Left lung (tissue), 10 donors: ENCODE data around the gene MYLK. TPM values are rescaled to one million over a fixed set of nuclear protein-coding genes. Genes with fewer than 3 reads are reported as not detected.
"Not testable (repeated sequence)": the region's sequence is repeated elsewhere in the genome, so short reads cannot be mapped to it uniquely, and the experiment has no call there.

Experiments
- ATAC-seq: fragments of 200-7000 bp; cut with Tn5 transposase; one replicate; pipeline ENCODE4 v1.9.1; 2020; ENCODE audit warnings: moderate library complexity
- DNase-seq, 4 donors: peaks; one replicate each; pipeline ENCODE4 v3.0.0-alpha.2; 2013 to 2020
- H3K27ac ChIP-seq, 2 donors: fragments of 200-600 bp; sonication (generic) in 1 of 2; one replicate each; pipeline versions ENCODE4 v1.5.0 to v1.8.0; 2020 to 2021
- H3K27me3 ChIP-seq, 2 donors: fragments of 200-600 bp; sonication (generic) in 1 of 2; one replicate each; pipeline versions ENCODE4 v1.5.0 to v1.8.0; 2020 to 2021
- H3K36me3 ChIP-seq, 2 donors: fragments of 200-600 bp; sonication (generic) in 1 of 2; one replicate each; pipeline versions ENCODE4 v1.5.0 to v1.8.0; 2020 to 2021
- H3K4me1 ChIP-seq, 2 donors: fragments of 200-600 bp; one replicate each; pipeline ENCODE4 v1.8.0; 2021
- H3K4me3 ChIP-seq, 2 donors: fragments of 200-600 bp; sonication (generic) in 1 of 2; one replicate each; pipeline versions ENCODE4 v1.5.0 to v1.8.0; 2020 to 2021; ENCODE audit warnings: mild to moderate bottlenecking in 1 of 2
- H3K9me3 ChIP-seq, 2 donors: fragments of 200-600 bp; sonication (generic) in 1 of 2; one replicate each; pipeline versions ENCODE4 v1.5.0 to v1.8.0; 2020 to 2021
- intact Hi-C, 2 donors: fragments of 100-400 bp; cut with DNase I; formaldehyde crosslinking; loops; one replicate each; pipeline versions ENCODE4 v1.11.2 to v1.14.2; 2022
- polyA plus RNA-seq, 6 donors: library from polyadenylated mRNA; unstranded; fragments of 120-200 nt; gene quantifications; one replicate each; pipeline ENCODE4 v1.2.1, GENCODE V29; 2013; ENCODE audit not compliant: insufficient read length in 6 of 6
- total RNA-seq, 2 donors: library from RNA; stranded (reverse); fragmentation: NEBNext Ultra II Directional; extraction: Animal tissue kit (Norgen Biotek cat#: 25700); gene quantifications; one replicate each; pipeline ENCODE4 v1.2.1, GENCODE V29; 2021
- TF ChIP-seq, protein P1 (sequence below), 2 donors: fragments of 200-600 bp; sonication (generic) in 1 of 2; IDR thresholded peaks; one replicate each; pipeline versions ENCODE4 v1.5.0 to v1.8.0; 2021; ENCODE audit warnings: antibody characterized with exemption in 2 of 2
- donor health status: DM: no; HTN: yes; CAD: no.
- donor health status: DM: no; HTN: no; CAD: no.

Gene MYLK
- total and polyA plus RNA-seq, 8 donors = 155 to 468 (median 410) TPM

DNA sequence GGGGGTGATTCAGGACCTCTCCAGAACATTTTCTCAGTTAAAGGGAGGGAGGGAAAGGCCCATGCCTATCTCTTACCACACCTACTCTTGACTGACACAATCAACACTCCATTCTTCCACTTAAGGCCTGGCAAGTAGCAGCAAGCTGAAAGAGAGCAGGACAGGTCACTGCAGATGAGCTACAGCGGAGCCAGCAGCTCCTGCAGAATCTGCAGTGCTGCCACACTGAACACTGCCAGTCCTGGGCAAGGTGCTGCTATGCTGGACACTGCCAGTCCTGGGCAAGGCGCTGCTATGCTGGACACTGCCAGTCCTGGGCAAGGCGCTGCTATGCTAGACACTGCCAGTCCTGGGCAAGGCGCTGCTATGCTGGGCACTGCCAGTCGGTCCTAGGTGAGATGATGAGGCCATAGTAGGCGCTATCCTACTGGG is 143.7 kb downstream of the MYLK start:
- Histone ChIP-seq H3K4me1 (no peaks in the 10 kb centered on the region), H3K4me3 (no peak overlapping the region), H3K36me3 (no peaks in the 10 kb centered on the region), H3K9me3 (no peaks in the 10 kb centered on the region), H3K27me3 (no peaks in the 10 kb centered on the region), H3K27ac (peak overlapping the region; percentile 15 to 55)
- TF ChIP-seq, protein P1, sequence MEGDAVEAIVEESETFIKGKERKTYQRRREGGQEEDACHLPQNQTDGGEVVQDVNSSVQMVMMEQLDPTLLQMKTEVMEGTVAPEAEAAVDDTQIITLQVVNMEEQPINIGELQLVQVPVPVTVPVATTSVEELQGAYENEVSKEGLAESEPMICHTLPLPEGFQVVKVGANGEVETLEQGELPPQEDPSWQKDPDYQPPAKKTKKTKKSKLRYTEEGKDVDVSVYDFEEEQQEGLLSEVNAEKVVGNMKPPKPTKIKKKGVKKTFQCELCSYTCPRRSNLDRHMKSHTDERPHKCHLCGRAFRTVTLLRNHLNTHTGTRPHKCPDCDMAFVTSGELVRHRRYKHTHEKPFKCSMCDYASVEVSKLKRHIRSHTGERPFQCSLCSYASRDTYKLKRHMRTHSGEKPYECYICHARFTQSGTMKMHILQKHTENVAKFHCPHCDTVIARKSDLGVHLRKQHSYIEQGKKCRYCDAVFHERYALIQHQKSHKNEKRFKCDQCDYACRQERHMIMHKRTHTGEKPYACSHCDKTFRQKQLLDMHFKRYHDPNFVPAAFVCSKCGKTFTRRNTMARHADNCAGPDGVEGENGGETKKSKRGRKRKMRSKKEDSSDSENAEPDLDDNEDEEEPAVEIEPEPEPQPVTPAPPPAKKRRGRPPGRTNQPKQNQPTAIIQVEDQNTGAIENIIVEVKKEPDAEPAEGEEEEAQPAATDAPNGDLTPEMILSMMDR (IDR thresholded peaks at IDR 0.05) = no peak
- ATAC-seq = peak; percentile 82
- DNase-seq = peak in 1 of 4 donors; percentile 34
- intact Hi-C loops = no loop called here

DNA sequence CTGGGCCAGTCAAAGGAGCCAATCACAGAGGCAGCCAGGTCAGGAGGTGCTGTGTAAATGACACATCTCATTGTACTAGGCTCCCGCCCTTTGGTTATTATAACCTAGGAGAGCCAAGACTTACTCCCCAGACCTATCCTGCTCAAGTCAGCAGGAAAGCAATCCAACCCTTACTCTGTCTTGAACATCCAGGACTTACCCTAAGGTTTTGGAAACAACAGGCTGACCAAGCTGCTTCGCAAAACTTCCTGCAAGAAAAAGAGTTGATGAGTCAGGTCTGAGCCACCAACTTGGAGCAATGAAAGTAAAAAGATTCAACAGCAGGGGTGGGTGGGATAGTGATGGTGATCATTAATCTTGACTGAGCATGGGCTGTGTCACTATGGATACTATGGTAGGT is 144.4 kb downstream of the MYLK start:
- peak overlapping the region in 1 of 2 donors; percentile 26 for H3K27ac ChIP-seq
- H3K4me3 ChIP-seq = no peak overlapping the region
- no peaks in the 10 kb centered on the region for H3K4me1 ChIP-seq
- H3K9me3 ChIP-seq = no peaks in the 10 kb centered on the region
- intact Hi-C loops = no loop called here
- DNase-seq (no peak), ATAC-seq (peak; percentile 70)
- no peaks in the 10 kb centered on the region for H3K36me3 ChIP-seq
- TF ChIP-seq, protein P1 (IDR thresholded peaks at IDR 0.05) = no peak
- no peaks in the 10 kb centered on the region for H3K27me3 ChIP-seq

DNA sequence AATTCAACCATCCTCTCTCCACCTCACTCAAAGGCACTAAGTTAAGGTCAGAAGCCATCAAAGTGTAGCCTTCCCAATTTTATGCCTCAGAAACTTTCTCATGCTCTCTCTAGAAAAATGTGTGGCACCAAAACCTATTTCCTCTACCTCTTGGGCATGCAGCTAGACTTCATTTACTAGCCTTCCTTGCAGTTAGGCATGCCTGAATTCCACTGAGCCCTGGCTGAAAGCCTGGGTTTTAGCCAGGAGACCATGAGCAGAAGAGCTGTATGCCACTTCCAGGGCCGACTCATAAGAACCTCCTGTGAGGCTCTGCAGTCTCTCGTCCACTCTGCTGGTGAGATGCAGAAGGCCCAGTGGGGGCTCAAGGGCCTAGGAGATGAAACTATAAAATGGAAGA is 145.0 kb downstream of the MYLK start:
- intact Hi-C loops = no loop called here
- no peak for ATAC-seq

DNA sequence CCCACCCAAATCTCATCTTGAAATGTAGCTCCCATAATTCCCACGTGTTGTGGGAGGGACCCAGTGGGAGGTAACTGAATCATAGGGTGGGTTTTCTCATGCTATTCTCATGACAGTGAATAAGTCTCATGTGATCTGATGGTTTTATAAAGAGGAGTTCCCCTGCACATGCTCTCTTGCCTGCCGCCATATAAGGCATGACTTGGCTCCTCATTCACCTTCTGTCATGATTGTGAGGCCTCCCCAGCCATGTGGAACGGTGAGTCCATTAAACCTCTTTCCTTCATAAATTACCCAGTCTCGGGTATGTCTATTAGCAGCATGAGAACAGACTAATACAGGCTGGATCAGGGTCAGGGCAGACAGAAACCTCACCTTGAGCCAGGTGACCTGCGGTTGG is 145.6 kb downstream of the MYLK start:
- H3K9me3 ChIP-seq, ATAC-seq, H3K36me3 ChIP-seq, H3K4me3 ChIP-seq, intact Hi-C loops, H3K27me3 ChIP-seq, DNase-seq, H3K27ac ChIP-seq, H3K4me1 ChIP-seq: not testable (repeated sequence)

More for the DNA sequence above, 145.0 kb downstream of the MYLK start:
- Histone ChIP-seq H3K27ac (peak overlapping the region in 1 of 2 donors; percentile 26), H3K27me3 (no peaks in the 10 kb centered on the region), H3K4me3 (no peak overlapping the region), H3K4me1 (no peaks in the 10 kb centered on the region), H3K36me3 (no peaks in the 10 kb centered on the region), H3K9me3 (no peaks in the 10 kb centered on the region)
- TF ChIP-seq, protein P1 (IDR thresholded peaks at IDR 0.05) = no peak
- no peak for DNase-seq

DNA sequence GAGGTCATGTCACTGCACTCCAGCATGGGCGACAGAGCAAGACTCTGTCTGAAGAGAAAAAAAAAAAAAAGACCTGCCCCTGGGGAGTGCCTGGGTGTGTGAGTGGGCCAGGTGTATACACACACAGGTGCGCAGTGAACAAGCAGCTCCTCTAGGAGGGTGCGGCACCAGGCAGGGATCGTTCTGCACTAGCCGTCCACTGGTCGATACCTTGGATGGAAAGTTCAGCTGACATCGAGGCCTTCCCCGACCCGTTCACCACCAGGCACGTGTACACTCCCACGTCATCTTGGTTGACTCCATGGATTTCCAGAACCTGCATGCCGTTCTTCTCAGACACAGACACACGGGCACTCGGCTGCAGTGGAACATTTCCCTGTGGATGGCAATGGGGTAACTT is 147.0 kb downstream of the MYLK start:
- Histone ChIP-seq H3K4me1 (no peaks in the 10 kb centered on the region), H3K4me3 (no peak overlapping the region), H3K27me3 (no peaks in the 10 kb centered on the region), H3K36me3 (no peaks in the 10 kb centered on the region), H3K27ac (no peak overlapping the region), H3K9me3 (no peaks in the 10 kb centered on the region)
- intact Hi-C loops = no loop called here
- TF ChIP-seq, protein P1 (IDR thresholded peaks at IDR 0.05) = no peak
- DNase-seq (no peak), ATAC-seq (no peak)

DNA sequence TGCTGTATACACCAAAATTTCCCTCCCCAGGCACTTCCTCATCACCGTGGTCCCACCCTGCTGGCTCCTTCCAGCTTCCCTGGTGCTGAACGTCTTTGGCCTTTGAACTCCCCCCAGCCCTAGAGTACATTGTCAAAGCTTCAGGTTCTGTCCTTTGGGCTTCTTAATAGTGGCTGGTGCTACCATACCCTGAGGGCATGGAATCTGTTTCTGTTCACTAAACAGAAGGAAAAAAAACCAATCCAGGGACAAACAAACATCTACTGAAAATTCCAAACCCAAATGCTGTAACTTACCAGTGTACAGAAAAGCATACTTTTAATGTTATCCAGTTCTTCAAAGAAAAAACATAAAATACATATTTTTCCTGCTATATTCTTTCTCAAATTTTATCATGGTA is 148.7 kb downstream of the MYLK start:
- Histone ChIP-seq H3K27me3 (no peaks in the 10 kb centered on the region), H3K9me3 (no peaks in the 10 kb centered on the region), H3K27ac (no peak overlapping the region), H3K36me3 (no peaks in the 10 kb centered on the region), H3K4me3 (no peak overlapping the region), H3K4me1 (no peaks in the 10 kb centered on the region)
- DNase-seq (no peak), ATAC-seq (no peak)
- TF ChIP-seq, protein P1 (IDR thresholded peaks at IDR 0.05) = no peak
- intact Hi-C loops = no loop called here
